Mucosa of stomach (tissue), 1 donor: ENCODE data around the gene FAM221B.

Experiments used
- H3K27me3 ChIP-seq: one replicate; pipeline ENCODE4 v1.7.0; 2013; ENCODE audit warnings: mild to moderate bottlenecking, low read length; ENCODE audit not compliant: control insufficient read depth, insufficient read depth
- H3K36me3 ChIP-seq: one replicate; pipeline ENCODE4 v1.7.0; 2013; ENCODE audit warnings: low read length; ENCODE audit not compliant: control insufficient read depth, insufficient read depth
- H3K4me1 ChIP-seq: one replicate; pipeline ENCODE4 v1.7.0; 2013; ENCODE audit warnings: mild to moderate bottlenecking, low read length; ENCODE audit not compliant: control insufficient read depth, insufficient read depth
- H3K4me3 ChIP-seq: one replicate; pipeline ENCODE4 v1.7.0; 2013; ENCODE audit warnings: low read length
- H3K9ac ChIP-seq: one replicate; pipeline ENCODE4 v1.7.0; 2013; ENCODE audit warnings: mild to moderate bottlenecking, low read length, moderate library complexity
- H3K9me3 ChIP-seq: one replicate; pipeline ENCODE4 v1.7.0; 2013; ENCODE audit warnings: mild to moderate bottlenecking, low read length, moderate library complexity; ENCODE audit not compliant: control insufficient read depth
- donor health status: Pancreatic carcinoma.

FAM221B gene

DNA sequence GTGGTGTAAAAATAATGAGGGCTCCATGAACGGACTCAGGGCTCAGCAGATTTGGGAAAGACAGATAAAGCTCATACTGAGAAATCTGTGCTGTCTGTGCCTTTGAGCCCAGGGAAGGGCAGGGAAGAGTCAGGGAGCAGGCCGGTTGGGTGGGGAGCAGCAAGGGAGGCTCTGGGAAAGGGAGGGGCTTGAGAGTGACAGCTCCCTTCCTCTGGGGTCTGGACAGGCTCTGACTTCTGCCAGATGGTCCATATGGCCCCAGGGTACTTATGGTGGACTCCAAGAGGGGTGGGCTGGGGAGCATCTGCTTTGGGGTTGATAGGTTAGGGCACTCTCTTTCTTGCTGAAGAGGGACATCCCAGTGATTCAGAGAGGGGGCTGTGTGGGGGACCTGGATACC, 35.1 kb downstream of the FAM221B start:
- H3K36me3 ChIP-seq: no peaks in the 10 kb centered on the region
- H3K9me3 ChIP-seq: no peaks in the 10 kb centered on the region
- H3K27me3 ChIP-seq: no peaks in the 10 kb centered on the region
- H3K9ac ChIP-seq: no peak overlapping the region
- H3K4me3 ChIP-seq: no peak overlapping the region
- peaks cover 5% of the 10 kb centered on the region for H3K4me1 ChIP-seq

- H3K27me3 ChIP-seq: no peaks in the 10 kb centered on the region
- no peak overlapping the region for H3K4me3 ChIP-seq
- H3K9ac ChIP-seq: no peak overlapping the region
- no peaks in the 10 kb centered on the region for H3K9me3 ChIP-seq
- no peaks in the 10 kb centered on the region for H3K36me3 ChIP-seq
- H3K4me1 ChIP-seq: peaks cover 5% of the 10 kb centered on the region
Measured at GRCh38 chr9:35792826-35793225, 35.7 kb downstream of the FAM221B start.

GRCh38 chr9:35792024-35792813, 36.3 kb downstream of the FAM221B start:
- Histone ChIP-seq H3K9ac (no peak overlapping the region), H3K27me3 (no peaks in the 10 kb centered on the region), H3K36me3 (no peaks in the 10 kb centered on the region), H3K9me3 (no peaks in the 10 kb centered on the region), H3K4me1 (peaks cover 5% of the 10 kb centered on the region), H3K4me3 (no peak overlapping the region)

GRCh38 chr9:35791297-35791921, 37.1 kb downstream of the FAM221B start, which contains the start of gene NPR2:
TSS of gene NPR2 (plus strand) at chr9:35791591. CDS start at chr9:35792409, 818 bp downstream.
- Histone ChIP-seq H3K4me1 (peaks cover 5% of the 10 kb centered on the region), H3K9ac (no peak within 1 kb of the TSS), H3K27me3 (no peaks in the 10 kb centered on the region), H3K36me3 (no peaks in the 10 kb centered on the region), H3K4me3 (no peak within 1 kb of the TSS), H3K9me3 (no peaks in the 10 kb centered on the region)

DNA sequence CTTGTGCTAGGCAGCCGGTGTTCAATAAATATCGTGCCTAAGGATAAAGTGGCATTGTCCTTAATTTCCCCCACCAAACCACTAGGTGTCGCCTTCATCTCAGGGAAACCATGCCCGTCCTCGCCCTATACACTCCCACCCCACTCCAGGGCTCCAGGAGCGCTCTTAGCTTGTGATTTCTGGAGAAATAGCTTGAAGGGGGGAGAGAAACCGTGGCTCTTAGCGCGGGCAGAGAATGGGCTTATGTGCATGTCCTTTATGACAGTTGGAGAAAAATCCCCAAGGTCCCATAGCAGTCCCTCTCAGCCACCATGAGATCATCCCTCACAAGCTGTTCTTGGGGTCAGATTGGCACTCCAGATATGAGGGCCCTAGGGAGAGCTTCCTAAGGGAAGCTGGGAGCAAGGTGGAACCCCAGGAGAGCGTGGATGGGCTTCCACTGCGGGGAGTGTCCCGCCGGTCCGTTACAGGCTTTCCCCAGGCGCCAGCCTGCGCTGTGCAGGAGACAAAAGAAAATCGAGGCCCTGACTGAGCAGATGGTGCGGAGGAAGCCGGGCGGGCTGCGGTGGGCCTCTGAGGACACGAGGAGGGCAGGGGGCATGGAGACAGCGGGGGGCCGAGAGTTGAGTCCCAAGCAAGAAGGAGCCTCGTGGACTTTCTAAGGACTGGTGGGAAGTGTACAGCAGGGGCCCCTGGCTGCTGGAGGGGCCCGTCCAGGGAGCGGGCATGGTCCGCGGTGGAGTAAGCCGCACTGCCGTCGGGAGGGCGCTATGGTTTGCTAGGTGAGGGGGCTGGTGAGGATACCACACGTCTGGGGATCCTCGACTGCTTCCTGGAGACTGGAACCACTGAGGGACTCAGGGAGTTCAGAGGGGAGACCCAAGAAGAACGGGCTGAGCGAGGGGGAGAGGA, 37.9 kb downstream of the FAM221B start:
- H3K4me3 ChIP-seq: no peak overlapping the region
- H3K9me3 ChIP-seq: no peaks in the 10 kb centered on the region
- H3K9ac ChIP-seq: no peak overlapping the region
- H3K4me1 ChIP-seq: peaks cover 5% of the 10 kb centered on the region
- H3K27me3 ChIP-seq: no peaks in the 10 kb centered on the region
- H3K36me3 ChIP-seq: no peaks in the 10 kb centered on the region

DNA sequence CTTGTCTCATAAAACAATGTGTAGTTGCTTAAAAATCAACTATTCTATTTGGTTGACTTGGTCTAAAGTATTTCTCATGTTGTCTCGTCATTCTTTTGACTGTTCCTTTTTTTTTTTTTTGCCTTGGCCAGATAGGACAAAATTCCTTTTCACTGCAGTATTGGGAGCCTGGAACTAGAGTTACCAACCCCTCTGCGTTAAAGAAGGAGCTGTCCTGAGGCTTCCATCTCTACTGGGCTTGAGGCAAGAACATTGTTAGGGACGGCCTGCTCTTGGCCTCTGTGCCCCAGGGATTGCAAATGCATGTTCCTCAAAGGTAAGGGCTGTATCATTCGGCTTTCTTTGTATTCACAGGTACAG, 38.5 kb downstream of the FAM221B start:
- H3K4me3 ChIP-seq: no peak overlapping the region
- no peak overlapping the region for H3K9ac ChIP-seq
- H3K4me1 ChIP-seq: peaks cover 5% of the 10 kb centered on the region
- H3K36me3 ChIP-seq: no peaks in the 10 kb centered on the region
- no peaks in the 10 kb centered on the region for H3K9me3 ChIP-seq
- no peaks in the 10 kb centered on the region for H3K27me3 ChIP-seq

GRCh38 chr9:35789541-35789940, 39.0 kb downstream of the FAM221B start:
- H3K4me1 ChIP-seq: peaks cover 5% of the 10 kb centered on the region
- H3K9ac ChIP-seq: no peak overlapping the region
- no peaks in the 10 kb centered on the region for H3K36me3 ChIP-seq
- no peaks in the 10 kb centered on the region for H3K27me3 ChIP-seq
- no peak overlapping the region for H3K4me3 ChIP-seq
- H3K9me3 ChIP-seq: no peaks in the 10 kb centered on the region

DNA sequence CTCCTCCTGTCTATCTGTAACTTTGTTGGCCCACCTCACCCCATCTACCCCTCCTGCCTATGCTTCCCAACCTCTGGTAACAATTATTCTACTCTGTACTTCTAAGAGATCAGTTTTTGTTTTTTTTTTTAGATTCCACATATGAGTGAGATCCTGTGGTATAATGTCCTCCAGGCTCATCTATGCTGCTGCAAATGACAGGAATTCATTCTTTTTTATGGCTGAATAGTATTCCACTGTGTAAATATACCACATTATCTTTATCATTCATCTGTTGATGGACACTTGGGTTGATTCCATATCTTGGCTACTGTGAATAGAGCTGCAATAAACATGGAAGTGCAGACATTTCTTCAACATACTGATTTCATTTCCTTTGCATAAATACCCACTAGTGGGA, 45.1 kb downstream of the FAM221B start:
- H3K27me3 ChIP-seq: no peaks in the 10 kb centered on the region
- no peak overlapping the region for H3K4me3 ChIP-seq
- peaks cover 3% of the 10 kb centered on the region for H3K4me1 ChIP-seq
- H3K9me3 ChIP-seq: no peaks in the 10 kb centered on the region
- no peaks in the 10 kb centered on the region for H3K36me3 ChIP-seq
- no peak overlapping the region for H3K9ac ChIP-seq

DNA sequence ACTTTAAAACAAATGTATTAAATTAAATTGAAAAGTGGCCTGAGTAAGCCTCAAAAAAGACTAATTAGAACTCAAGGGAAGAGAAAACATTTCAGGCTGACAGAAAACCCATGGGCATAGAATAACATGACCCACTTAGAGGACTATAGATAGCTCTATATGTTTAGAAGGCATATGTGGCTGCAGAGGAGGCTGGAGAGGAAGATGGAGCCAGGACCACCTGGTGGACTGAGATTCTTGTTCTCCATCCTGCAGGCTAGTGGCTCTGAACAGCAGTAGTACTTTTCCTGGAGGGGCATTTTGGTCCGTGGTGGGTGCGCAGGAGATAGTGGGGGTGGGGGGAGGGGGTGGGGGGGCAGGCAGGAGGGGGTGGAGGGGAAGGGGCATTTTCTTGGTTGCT, 47.5 kb downstream of the FAM221B start:
- Histone ChIP-seq H3K9ac (no peak overlapping the region), H3K9me3 (no peaks in the 10 kb centered on the region), H3K4me1 (peaks cover 3% of the 10 kb centered on the region), H3K27me3 (no peaks in the 10 kb centered on the region), H3K36me3 (no peaks in the 10 kb centered on the region), H3K4me3 (no peak overlapping the region)

- no peaks in the 10 kb centered on the region for H3K9me3 ChIP-seq
- no peaks in the 10 kb centered on the region for H3K27me3 ChIP-seq
- no peaks in the 10 kb centered on the region for H3K36me3 ChIP-seq
- H3K4me1 ChIP-seq: peaks cover 3% of the 10 kb centered on the region
- no peak overlapping the region for H3K9ac ChIP-seq
- H3K4me3 ChIP-seq: no peak overlapping the region
Measured at GRCh38 chr9:35778496-35778895, 50.0 kb downstream of the FAM221B start.

DNA sequence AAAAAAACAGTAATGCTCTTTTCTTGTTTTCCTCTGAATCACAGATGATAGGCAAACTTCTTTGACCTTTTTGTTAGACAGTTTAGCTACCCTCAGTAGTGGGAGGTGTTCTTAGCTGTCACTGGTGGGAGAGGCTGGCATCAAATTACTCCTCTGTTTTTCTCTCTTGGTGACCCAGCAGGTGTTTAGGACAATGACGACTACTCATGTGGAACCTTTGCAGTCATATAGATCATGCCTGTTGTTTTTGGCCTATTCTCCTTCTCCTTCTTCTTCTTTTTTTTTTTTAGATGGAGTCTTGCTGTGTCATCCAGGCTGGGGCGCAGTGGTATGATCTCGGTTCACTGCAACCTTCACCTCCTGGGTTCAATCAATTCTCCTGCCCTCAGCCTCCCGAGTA, 52.5 kb downstream of the FAM221B start:
- no peak overlapping the region for H3K9ac ChIP-seq
- no peaks in the 10 kb centered on the region for H3K9me3 ChIP-seq
- no peaks in the 10 kb centered on the region for H3K27me3 ChIP-seq
- H3K36me3 ChIP-seq: no peaks in the 10 kb centered on the region
- no peak overlapping the region for H3K4me3 ChIP-seq
- peaks cover 16% of the 10 kb centered on the region for H3K4me1 ChIP-seq
